Measurements from ENCODE around the gene RALGDS. TPM values are rescaled to one million over a fixed set of nuclear protein-coding genes. Genes with fewer than 3 reads are reported as not detected.
A peak's percentile ranks its signal among the peaks of the same experiment; 100 is the strongest.
"Not testable (repeated sequence)": the region's sequence is repeated elsewhere in the genome, so short reads cannot be mapped to it uniquely, and the experiment has no call there.

Gene RALGDS
- total and polyA plus RNA-seq, 11 donors = 17.8 to 70.1 (median 25.8) TPM

DNA sequence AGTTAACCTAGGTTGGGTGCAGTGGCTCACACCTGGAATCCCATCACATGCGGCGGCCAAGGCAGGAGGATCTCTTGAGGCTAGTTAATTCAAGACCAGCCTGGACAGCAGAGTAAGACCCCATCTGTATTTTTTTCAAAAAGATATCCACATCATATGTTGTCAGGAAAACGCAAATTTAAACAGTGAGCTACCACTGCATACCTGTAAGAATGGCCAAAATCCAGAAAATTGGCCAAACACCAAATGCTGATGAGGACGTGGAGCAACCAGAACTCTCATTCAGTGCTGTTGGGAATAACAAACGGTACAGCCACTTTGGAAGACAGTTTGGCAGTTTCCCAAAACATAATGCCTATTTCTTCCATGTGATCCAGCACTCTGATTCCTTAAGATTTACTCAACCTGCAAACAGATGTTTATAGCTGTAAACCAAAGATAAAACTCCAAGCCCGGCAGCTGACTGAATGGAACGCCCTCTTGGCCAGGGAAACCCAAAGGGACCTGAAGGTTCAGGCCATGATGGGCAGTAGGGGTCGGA lies 46.9 kb downstream of the RALGDS start:
- Histone ChIP-seq H3K4me3 (no peak overlapping the region), H3K9me3 (no peaks in the 10 kb centered on the region), H3K4me1 (no peaks in the 10 kb centered on the region), H3K27ac (no peak overlapping the region), H3K36me3 (no peaks in the 10 kb centered on the region), H3K27me3 (no peaks in the 10 kb centered on the region)
- TF ChIP-seq, protein P1, sequence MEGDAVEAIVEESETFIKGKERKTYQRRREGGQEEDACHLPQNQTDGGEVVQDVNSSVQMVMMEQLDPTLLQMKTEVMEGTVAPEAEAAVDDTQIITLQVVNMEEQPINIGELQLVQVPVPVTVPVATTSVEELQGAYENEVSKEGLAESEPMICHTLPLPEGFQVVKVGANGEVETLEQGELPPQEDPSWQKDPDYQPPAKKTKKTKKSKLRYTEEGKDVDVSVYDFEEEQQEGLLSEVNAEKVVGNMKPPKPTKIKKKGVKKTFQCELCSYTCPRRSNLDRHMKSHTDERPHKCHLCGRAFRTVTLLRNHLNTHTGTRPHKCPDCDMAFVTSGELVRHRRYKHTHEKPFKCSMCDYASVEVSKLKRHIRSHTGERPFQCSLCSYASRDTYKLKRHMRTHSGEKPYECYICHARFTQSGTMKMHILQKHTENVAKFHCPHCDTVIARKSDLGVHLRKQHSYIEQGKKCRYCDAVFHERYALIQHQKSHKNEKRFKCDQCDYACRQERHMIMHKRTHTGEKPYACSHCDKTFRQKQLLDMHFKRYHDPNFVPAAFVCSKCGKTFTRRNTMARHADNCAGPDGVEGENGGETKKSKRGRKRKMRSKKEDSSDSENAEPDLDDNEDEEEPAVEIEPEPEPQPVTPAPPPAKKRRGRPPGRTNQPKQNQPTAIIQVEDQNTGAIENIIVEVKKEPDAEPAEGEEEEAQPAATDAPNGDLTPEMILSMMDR (IDR thresholded peaks at IDR 0.05) = no peak
- TF ChIP-seq POLR2A (IDR thresholded peaks at IDR 0.05) = no peak
- WGBS, 4 donors = 57 to 68% (median 59%) methylated on average over 6 to 8 of the region's 8 CpGs
- DNase-seq = no peak
- intact Hi-C loops (cut with DNase I) = no loop called here
- no peak for ATAC-seq

DNA sequence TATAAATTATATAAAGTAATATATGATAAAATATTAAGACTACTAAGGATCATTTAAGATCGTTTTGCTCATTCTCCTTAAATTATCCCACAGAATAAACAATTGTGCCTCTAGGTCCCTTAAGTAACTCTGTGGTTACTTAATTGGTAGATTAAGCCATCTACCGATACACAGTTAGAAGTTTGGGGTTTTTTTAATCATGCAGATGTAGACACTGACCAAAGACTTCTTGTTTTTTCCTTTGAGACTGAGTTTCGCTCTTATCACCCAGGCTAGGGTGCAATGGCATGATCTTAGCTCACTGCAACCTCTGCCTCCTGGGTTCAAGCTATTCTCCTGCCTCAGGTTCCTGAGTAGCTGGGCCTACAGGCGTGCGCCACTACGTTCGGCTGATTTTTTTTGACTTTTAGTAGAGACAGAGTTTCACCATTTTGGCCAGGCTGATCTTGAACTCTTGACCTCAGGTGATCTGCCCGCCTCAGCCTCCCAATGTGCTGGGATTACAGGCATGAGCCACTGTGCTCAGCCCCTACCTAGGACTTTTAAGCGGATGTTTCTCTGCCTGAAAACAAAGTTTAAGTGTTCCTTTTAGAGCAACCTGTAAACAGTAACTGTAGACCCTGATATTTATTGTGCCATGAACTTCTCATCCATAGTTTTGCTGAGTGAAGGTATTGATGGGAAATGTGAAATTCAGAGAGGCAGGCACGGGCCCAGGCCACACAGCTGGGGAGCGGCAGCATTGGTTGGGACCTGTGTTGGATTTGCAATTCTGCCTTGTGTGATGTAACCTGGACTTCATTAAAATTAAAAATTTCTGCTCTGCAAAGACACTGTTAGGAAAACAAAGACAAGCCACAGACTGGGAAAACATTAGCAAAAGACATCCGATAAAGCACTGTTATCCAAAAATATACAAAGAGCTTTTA lies 47.7 kb downstream of the RALGDS start:
- Histone ChIP-seq H3K27ac (no peak overlapping the region), H3K9me3 (no peaks in the 10 kb centered on the region), H3K36me3 (no peaks in the 10 kb centered on the region), H3K4me3 (no peak overlapping the region), H3K4me1 (no peaks in the 10 kb centered on the region), H3K27me3 (no peaks in the 10 kb centered on the region)
- ATAC-seq (no peak), DNase-seq (no peak)
- WGBS, 4 donors = 87 to 91% (median 88%) methylated on average over 12 of the region's 12 CpGs
- no peak for TF ChIP-seq POLR2A (IDR thresholded peaks at IDR 0.05)
- TF ChIP-seq, protein P1 (IDR thresholded peaks at IDR 0.05) = no peak
- intact Hi-C loops (cut with DNase I) = no loop called here

DNA sequence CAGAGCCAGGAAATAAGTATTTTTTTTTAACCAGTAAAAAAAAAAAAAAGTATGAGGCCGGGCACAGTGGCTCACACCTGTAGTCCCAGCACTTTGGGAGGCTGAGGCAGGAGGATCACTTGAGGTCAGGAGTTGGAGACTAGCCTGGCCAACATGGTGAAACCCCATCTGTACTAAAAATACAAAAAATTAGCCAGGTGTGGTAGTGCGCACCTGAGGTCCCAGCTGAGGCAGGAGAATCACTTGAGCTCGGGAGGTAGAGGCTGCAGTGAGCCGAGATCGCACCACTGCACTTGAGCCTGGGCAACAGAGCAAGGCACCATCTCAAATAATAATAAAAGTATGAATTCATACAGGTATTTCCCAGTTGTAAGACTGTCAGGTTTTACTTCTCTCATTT lies 48.8 kb downstream of the RALGDS start:
- WGBS, 4 donors = 93 to 96% (median 95%) methylated on average over 5 of the region's 5 CpGs
- H3K4me1 ChIP-seq; H3K27ac ChIP-seq; H3K4me3 ChIP-seq; H3K9me3 ChIP-seq; H3K36me3 ChIP-seq; intact Hi-C loops (cut with DNase I); H3K27me3 ChIP-seq; ATAC-seq: not testable (repeated sequence)
- DNase-seq = peak in 1 of 5 donors; percentile 1

DNA sequence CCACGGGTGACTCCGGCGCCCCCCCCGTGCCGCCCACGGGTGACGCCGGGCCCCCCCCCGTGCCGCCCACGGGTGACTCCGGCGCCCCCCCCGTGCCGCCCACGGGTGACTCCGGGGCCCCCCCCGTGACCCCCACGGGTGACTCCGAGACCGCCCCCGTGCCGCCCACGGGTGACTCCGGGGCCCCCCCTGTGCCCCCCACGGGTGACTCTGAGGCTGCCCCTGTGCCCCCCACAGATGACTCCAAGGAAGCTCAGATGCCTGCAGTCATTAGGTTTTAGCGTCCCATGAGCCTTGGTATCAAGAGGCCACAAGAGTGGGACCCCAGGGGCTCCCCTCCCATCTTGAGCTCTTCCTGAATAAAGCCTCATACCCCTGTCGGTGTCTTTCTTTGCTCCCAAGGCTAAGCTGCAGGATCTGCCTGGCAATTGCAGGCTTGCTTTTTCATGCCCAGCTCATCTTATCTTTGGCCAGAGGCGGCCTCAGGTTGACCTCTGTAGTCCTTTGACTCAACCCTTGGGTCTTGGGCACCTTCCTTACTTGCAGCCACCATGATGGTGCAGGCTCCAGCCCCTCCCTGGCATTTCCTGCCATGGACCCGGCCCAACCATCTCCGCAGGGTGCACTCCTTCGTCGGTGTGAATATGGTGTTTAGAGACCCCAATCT lies 49.4 kb downstream of the RALGDS start:
- 88 to 95% (median 91%) methylated on average over 6 to 33 of the region's 33 CpGs for WGBS, 4 donors
- TF ChIP-seq, protein P1 (IDR thresholded peaks at IDR 0.05) = no peak
- TF ChIP-seq POLR2A (IDR thresholded peaks at IDR 0.05) = no peak
- intact Hi-C loops (cut with DNase I) = no loop called here
- Histone ChIP-seq H3K27ac (no peak overlapping the region), H3K36me3 (no peaks in the 10 kb centered on the region), H3K27me3 (no peaks in the 10 kb centered on the region), H3K4me1 (no peaks in the 10 kb centered on the region), H3K9me3 (no peaks in the 10 kb centered on the region), H3K4me3 (no peak overlapping the region)
- DNase-seq (peak in 1 of 5 donors; percentile 6), ATAC-seq (no peak)

DNA sequence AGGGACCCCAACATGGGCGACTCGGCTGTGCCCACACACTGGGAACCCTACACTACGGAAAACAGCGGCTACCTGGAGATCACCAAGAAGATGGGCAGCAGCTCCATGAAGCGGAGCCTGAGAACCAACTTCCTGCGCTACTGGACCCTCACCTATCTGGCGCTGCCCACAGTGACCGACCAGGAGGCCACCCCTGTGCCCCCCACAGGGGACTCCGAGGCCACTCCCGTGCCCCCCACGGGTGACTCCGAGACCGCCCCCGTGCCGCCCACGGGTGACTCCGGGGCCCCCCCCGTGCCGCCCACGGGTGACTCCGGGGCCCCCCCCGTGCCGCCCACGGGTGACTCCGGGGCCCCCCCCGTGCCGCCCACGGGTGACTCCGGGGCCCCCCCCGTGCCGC lies 50.1 kb downstream of the RALGDS start:
- WGBS, 4 donors = 92 to 96% (median 95%) methylated on average over 9 to 24 of the region's 31 CpGs; no CpG with 5 or more reads in 1 of the 4 donors
- ATAC-seq; H3K27me3 ChIP-seq; H3K4me1 ChIP-seq; H3K4me3 ChIP-seq; H3K36me3 ChIP-seq; H3K27ac ChIP-seq; intact Hi-C loops (cut with DNase I); H3K9me3 ChIP-seq: not testable (repeated sequence)
- DNase-seq = peak in 1 of 5 donors; percentile 2

DNA sequence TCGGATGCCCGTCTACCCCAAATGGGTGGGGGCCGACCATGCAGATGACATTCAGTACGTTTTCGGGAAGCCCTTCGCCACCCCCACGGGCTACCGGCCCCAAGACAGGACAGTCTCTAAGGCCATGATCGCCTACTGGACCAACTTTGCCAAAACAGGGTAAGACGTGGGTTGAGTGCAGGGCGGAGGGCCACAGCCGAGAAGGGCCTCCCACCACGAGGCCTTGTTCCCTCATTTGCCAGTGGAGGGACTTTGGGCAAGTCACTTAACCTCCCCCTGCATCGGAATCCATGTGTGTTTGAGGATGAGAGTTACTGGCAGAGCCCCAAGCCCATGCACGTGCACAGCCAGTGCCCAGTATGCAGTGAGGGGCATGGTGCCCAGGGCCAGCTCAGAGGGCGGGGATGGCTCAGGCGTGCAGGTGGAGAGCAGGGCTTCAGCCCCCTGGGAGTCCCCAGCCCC lies 50.5 kb downstream of the RALGDS start:
- DNase-seq = peak in 1 of 5 donors; percentile 12
- 89 to 94% (median 91%) methylated on average over 11 to 17 of the region's 17 CpGs for WGBS, 4 donors
- intact Hi-C loops (cut with DNase I); H3K27ac ChIP-seq; H3K4me1 ChIP-seq; H3K9me3 ChIP-seq; H3K4me3 ChIP-seq; H3K36me3 ChIP-seq; H3K27me3 ChIP-seq: not testable (repeated sequence)
- peak in 1 of 4 donors; percentile 11 for ATAC-seq

DNA sequence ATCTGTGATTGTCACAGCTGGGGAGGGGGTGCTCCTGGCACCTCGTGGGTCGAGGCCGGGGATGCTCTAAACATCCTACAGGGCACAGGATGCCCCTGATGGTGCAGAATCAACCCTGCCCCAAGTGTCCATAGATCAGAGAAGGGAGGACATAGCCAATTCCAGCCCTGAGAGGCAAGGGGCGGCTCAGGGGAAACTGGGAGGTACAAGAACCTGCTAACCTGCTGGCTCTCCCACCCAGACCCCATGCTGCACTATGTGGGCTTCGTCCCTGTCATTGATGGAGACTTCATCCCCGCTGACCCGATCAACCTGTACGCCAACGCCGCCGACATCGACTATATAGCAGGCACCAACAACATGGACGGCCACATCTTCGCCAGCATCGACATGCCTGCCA lies 52.6 kb downstream of the RALGDS start:
- H3K36me3 ChIP-seq; DNase-seq; H3K4me1 ChIP-seq; H3K9me3 ChIP-seq; H3K27ac ChIP-seq; intact Hi-C loops (cut with DNase I); H3K27me3 ChIP-seq; H3K4me3 ChIP-seq; ATAC-seq: not testable (repeated sequence)
- 95 to 100% methylated on average over 2 to 3 of the region's 15 CpGs; no CpG with 5 or more reads in 2 of the 4 donors for WGBS, 4 donors
